ENCODE data around the gene CSF1.

DNA sequence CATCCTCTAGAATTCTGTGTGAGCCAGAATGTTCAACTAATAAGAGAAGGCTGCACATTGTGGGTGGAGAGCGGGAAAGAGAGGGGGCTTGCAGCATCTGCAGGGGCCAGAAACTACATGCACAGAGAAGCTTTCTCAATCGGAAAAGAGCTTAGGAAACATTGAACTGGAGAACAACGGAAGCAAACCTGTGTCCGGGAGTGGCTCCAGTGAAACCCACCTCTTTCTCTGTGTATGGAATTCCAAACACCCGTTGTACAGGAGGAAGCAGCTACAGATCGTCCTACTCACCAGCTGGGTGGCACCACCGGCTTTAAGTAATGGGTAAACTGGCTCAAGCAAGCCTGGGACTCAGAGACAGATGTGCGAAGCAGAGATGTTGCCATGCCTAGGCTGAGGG is 14.0 kb upstream of the CSF1 start:
- TF ChIP-seq, protein P1, sequence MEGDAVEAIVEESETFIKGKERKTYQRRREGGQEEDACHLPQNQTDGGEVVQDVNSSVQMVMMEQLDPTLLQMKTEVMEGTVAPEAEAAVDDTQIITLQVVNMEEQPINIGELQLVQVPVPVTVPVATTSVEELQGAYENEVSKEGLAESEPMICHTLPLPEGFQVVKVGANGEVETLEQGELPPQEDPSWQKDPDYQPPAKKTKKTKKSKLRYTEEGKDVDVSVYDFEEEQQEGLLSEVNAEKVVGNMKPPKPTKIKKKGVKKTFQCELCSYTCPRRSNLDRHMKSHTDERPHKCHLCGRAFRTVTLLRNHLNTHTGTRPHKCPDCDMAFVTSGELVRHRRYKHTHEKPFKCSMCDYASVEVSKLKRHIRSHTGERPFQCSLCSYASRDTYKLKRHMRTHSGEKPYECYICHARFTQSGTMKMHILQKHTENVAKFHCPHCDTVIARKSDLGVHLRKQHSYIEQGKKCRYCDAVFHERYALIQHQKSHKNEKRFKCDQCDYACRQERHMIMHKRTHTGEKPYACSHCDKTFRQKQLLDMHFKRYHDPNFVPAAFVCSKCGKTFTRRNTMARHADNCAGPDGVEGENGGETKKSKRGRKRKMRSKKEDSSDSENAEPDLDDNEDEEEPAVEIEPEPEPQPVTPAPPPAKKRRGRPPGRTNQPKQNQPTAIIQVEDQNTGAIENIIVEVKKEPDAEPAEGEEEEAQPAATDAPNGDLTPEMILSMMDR (IDR thresholded peaks at IDR 0.05): no peak
- no peak for TF ChIP-seq POLR2A (IDR thresholded peaks at IDR 0.05)
